SK-N-SH (cell line): ENCODE results near the gene PISD.

ENCODE experiments used
- EP300 ChIP-seq, 2 experiments: IDR thresholded peaks; 2 replicates each; pipeline versions ENCODE4 v1.4.0 to v1.6.1; 2012; ENCODE audit warnings: borderline replicate concordance in 1 of 2, low read depth in 1 of 2, low read length in 1 of 2
- GATA2 ChIP-seq: sonication (generic); formaldehyde crosslinking; IDR thresholded peaks from 2 replicates; pipeline ENCODE4 v1.5.0; 2020; ENCODE audit warnings: mild to moderate bottlenecking, missing genetic modification reagents
- JUND ChIP-seq: IDR thresholded peaks from 2 replicates; pipeline ENCODE4 v1.4.0; 2012
- POLR2AphosphoS5 ChIP-seq: IDR thresholded peaks from 2 replicates; pipeline ENCODE4 v1.6.1; 2012; ENCODE audit warnings: low read depth, low read length
- RAD21 ChIP-seq: IDR thresholded peaks from 2 replicates; pipeline ENCODE4 v1.6.1; 2012; ENCODE audit warnings: mild to moderate bottlenecking, low read length
- TF ChIP-seq, protein P1 (sequence below): fragments of 200-600 bp; sonication (generic); IDR thresholded peaks from 2 replicates; pipeline ENCODE4 v1.6.1; 2017; ENCODE audit warnings: antibody characterized with exemption, mild to moderate bottlenecking, moderate library complexity
- TF ChIP-seq, protein P2 (sequence below): IDR thresholded peaks from 2 replicates; pipeline ENCODE4 v1.6.1; 2012; ENCODE audit warnings: mild to moderate bottlenecking, low read depth, low read length, moderate library complexity
- TF ChIP-seq, protein P3 (sequence below): IDR thresholded peaks from 2 replicates; pipeline ENCODE4 v1.4.0; 2012; ENCODE audit warnings: low read depth

DNA sequence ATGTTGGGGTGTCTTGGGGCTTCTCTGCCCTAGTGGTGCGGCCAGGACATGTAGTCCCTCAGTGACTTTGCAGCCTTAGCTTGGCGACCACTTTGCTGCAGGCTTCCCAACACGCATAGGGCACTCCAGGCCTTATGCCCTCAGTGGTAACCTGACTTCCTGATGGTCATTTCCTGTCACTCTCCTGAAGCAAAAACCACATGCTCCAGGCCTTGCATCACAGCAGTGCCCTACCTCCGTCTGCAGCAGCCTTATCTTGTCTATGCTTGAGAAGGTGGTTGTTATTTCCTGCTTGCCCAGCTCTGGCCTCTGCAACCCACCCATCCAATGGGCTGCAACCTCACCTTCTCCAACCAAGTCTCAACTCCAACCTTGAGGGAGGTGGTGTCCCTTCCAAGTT, 33.4 kb upstream of the PISD start:
- TF ChIP-seq POLR2AphosphoS5, result no peak
- TF ChIP-seq, protein P1, sequence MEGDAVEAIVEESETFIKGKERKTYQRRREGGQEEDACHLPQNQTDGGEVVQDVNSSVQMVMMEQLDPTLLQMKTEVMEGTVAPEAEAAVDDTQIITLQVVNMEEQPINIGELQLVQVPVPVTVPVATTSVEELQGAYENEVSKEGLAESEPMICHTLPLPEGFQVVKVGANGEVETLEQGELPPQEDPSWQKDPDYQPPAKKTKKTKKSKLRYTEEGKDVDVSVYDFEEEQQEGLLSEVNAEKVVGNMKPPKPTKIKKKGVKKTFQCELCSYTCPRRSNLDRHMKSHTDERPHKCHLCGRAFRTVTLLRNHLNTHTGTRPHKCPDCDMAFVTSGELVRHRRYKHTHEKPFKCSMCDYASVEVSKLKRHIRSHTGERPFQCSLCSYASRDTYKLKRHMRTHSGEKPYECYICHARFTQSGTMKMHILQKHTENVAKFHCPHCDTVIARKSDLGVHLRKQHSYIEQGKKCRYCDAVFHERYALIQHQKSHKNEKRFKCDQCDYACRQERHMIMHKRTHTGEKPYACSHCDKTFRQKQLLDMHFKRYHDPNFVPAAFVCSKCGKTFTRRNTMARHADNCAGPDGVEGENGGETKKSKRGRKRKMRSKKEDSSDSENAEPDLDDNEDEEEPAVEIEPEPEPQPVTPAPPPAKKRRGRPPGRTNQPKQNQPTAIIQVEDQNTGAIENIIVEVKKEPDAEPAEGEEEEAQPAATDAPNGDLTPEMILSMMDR, result no peak
- TF ChIP-seq, protein P2, sequence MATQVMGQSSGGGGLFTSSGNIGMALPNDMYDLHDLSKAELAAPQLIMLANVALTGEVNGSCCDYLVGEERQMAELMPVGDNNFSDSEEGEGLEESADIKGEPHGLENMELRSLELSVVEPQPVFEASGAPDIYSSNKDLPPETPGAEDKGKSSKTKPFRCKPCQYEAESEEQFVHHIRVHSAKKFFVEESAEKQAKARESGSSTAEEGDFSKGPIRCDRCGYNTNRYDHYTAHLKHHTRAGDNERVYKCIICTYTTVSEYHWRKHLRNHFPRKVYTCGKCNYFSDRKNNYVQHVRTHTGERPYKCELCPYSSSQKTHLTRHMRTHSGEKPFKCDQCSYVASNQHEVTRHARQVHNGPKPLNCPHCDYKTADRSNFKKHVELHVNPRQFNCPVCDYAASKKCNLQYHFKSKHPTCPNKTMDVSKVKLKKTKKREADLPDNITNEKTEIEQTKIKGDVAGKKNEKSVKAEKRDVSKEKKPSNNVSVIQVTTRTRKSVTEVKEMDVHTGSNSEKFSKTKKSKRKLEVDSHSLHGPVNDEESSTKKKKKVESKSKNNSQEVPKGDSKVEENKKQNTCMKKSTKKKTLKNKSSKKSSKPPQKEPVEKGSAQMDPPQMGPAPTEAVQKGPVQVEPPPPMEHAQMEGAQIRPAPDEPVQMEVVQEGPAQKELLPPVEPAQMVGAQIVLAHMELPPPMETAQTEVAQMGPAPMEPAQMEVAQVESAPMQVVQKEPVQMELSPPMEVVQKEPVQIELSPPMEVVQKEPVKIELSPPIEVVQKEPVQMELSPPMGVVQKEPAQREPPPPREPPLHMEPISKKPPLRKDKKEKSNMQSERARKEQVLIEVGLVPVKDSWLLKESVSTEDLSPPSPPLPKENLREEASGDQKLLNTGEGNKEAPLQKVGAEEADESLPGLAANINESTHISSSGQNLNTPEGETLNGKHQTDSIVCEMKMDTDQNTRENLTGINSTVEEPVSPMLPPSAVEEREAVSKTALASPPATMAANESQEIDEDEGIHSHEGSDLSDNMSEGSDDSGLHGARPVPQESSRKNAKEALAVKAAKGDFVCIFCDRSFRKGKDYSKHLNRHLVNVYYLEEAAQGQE, result no peak
- TF ChIP-seq RAD21, result no peak
- TF ChIP-seq GATA2 (CRISPR knock-in tag), result no peak
- TF ChIP-seq JUND, result no peak
- no peak for TF ChIP-seq EP300 (IDR thresholded peaks at IDR 0.05; ENCODE audit: borderline replicate concordance in 1 of 2, low read depth in 1 of 2, low read length in 1 of 2)
- TF ChIP-seq, protein P3, sequence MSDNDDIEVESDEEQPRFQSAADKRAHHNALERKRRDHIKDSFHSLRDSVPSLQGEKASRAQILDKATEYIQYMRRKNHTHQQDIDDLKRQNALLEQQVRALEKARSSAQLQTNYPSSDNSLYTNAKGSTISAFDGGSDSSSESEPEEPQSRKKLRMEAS, result no peak
